AG08395 (cell line): Measurements from ENCODE around the gene GPR78.
"Not testable (repeated sequence)": the region's sequence is repeated elsewhere in the genome, so short reads cannot be mapped to it uniquely, and the experiment has no call there.

Source experiments
- DNase-seq: peaks from one replicate; pipeline ENCODE4 v3.0.0; 2012; ENCODE audit warnings: mixed read lengths, low spot score

GPR78 gene

DNA sequence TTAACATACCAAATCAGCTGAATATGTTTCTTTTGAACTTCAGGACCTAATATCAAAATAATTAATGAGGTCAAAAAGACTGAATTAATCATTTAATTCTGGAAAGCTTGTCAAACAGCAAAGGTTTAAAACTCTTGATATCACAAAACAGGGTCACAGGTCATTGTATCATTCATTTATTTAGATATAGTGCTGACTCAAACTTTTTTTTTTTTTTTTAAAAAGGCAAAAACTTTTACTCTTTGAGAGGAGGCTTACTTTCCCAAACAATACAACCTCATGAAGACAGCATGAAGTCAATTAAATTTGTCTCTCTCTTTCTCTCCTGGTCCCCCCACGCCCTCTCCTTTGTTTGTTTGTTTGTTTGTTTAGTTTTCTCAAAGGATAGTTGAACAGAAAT lies 15.6 kb upstream of the GPR78 start:
- no peak for DNase-seq

DNA sequence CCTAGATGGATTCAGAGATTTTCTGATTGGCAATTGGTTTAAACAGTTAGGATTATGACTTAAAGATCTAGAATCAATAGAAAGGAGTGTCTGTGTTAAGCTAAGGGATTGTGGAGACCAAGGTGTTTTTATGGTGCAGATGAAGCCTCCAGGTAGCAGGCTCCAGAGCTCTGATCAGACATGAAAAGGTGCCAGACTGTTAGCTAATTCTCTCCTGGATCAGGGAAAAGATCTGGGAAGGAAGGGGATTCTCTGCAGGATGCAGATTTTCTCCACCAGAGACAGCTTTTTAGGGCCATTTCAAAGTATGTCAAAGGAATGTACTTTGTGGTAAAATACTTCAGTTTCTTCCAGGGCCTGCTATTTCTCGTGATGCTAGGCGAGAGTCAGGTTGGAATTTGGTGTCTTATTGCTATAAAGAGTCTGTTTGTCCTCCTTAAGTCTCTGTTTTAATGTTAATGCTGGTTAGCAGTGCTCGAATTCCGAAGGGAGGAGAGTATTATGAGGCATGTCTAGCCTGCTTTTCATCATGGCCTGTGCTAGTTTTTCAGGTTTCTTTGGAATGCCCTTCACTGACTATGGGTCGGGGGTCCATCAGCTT lies 12.0 kb upstream of the GPR78 start:
- no peak for DNase-seq

GRCh38 chr4:8570201-8570600 lies 10.0 kb upstream of the GPR78 start:
- no peak for DNase-seq

GRCh38 chr4:8571702-8572685 lies 8.2 kb upstream of the GPR78 start:
- peak; percentile 18 for DNase-seq

DNA sequence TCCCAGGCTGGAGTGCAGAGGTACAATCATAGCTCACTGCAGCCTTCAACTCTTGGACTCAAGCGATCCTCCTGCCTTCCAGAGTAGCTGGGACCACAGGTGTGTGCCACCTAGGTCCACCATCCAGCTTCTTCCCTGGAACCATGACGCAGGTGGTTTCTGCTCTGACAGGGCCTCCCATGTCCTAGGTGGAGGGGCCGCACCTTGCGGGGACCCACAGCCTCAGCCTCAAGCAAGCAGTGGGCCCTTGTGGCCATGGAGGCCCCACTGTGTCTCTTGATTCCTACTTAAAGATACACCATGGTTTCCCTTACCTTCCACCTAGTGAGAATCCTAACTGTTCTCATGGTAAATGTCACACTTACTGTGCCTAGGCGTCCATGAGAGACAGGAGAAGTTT lies 6.9 kb upstream of the GPR78 start:
- DNase-seq, result no peak

DNA sequence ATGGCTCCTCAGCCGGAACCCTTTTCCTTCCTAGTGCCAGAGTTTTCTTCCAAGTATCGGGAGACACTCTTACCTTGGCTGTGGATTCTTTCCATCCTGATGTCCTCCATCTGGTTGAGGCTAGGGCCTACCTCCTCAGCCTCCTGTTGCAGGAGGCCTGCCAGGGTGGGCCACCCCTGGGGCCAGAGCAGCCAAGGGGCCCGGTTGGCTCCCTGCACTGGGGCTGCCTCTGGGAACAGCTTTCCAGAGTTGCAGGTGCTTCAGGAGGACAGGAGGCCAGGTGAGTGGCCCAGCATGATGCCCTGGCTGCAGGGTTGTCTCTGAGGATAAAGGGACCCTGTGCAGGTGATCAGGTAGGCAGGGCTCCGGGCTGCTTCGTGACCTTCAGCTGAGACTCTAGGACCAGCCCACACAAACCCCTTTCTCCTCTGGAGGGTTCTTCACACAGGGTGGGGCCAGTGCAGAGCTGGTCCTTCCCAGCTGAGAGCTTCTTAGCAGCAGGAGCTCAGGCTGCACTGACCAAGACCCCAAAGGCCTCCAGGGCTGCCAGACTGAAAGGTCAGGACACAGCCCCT lies 5.3 kb upstream of the GPR78 start:
- no peak for DNase-seq

DNA sequence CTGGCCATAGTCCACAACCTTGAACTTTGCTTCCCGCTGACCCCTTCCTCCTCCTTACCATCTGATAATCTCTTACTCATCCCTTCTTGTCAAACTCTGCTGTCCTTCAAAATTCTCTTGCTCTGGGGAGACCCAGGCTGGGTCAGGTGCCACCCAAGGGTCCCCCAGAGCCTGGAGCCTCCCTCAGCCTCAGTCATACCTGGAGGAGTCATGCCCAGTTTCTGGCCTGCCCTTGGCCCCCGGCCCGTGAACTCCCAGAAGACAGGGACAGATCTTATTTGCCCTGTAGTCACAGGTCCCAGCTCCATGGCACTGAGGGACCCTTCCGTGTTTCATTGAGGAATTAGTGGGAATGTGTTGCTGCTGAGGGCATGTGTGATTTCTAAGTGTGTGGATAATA lies 4.7 kb upstream of the GPR78 start:
- no peak for DNase-seq

DNA sequence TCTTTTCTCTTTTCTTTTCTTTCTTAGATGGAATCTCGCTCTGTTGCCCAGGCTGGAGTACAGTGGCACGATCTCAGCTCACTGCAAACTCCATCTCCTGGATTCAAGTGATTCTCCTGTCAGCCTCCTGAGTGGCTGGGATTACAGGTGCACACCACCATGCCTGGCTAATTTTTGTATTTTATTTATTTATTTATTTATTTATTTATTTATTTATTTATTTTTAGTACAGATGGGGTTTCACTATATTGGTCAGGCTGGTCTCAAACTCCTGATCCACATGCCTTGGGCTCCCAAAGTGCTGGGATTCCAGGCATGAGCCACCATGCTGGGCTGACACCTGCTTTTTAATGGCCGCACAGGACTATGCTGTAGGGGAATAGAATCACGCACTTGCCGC lies 3.6 kb upstream of the GPR78 start:
- not testable (repeated sequence) for DNase-seq

GRCh38 chr4:8577046-8577445 lies 3.1 kb upstream of the GPR78 start:
- DNase-seq, result no peak

GRCh38 chr4:8577972-8578371 lies 2.2 kb upstream of the GPR78 start:
- DNase-seq, result no peak

DNA sequence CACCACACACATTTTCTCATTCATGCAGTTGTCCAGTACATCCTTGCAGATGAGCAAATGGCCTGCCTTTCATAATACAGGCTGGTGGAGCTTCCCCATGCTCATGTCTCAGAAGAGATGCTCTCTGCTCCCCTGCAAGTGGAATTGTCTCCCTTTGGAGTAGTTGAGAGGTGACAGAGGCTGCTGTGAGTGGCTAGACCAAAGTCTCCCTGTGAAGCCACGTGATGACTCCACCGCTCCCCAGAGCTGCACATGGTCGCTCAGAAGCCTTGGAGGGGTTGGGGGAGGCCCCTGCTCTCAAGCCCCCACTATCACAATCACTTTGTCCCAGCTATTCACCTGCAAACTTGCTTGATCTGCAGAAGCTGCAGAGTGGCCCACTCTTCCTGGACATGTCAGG lies 1.5 kb upstream of the GPR78 start:
- DNase-seq, result no peak

- DNase-seq, result no peak
Observed at GRCh38 chr4:8579526-8580320, 469 bp upstream of the GPR78 start.

DNA sequence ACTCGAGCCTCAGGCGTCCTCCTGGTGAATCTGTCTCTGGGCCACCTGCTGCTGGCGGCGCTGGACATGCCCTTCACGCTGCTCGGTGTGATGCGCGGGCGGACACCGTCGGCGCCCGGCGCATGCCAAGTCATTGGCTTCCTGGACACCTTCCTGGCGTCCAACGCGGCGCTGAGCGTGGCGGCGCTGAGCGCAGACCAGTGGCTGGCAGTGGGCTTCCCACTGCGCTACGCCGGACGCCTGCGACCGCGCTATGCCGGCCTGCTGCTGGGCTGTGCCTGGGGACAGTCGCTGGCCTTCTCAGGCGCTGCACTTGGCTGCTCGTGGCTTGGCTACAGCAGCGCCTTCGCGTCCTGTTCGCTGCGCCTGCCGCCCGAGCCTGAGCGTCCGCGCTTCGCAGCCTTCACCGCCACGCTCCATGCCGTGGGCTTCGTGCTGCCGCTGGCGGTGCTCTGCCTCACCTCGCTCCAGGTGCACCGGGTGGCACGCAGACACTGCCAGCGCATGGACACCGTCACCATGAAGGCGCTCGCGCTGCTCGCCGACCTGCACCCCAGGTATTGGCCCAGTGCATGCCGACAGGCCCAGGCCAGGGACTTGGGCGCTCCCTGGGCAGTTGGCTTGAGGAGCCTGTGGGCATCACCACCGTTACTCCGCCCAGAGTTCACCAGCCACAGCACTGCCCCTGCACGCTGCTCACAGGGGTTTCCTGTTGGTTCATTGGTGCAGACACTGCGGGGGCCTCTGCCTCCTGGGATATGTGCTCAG lies 1.1 kb downstream of the GPR78 start:
- DNase-seq, result no peak

DNA sequence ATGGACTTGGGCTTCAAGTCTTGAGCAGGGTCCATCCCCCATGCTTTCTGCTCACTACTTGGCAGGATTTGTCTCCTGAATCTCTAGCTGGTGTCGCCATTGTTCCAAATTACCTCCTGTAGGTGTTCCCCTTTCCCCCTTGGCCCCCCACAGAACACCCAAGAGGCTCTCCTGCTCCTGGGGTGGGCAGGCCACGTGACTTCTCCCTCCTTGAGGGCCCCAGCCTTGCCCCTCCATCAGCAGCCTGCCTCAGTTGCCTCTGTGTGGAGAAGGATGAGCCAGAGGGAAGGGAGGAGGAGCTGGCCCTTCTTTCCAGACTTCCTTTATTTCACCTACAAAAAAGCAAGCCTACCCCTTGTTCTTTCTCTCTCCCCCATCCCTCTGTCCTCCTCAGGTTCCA lies 1.8 kb downstream of the GPR78 start:
- DNase-seq, result no peak

- no peak for DNase-seq
Observed at GRCh38 chr4:8582436-8582835, 2.2 kb downstream of the GPR78 start.

- DNase-seq, result no peak
Observed at GRCh38 chr4:8582941-8583654, 2.9 kb downstream of the GPR78 start.

DNA sequence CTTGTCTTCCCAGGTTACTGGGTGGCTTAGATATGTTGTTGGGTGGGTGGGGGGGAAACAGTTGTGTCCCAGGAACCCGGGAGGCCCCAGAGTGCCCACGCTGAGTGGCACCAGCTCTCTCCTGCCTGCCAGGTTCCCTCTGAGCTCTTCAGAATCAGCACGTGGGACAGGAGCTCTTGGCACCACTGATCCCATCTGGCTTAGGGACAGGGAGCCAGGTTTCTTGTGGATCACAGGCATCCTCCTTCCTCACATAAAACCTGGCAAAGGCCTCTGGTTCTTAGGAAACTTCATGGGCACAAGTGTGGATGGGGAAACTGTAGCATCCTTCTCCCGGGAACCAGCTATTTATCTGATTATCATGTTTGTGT lies 3.4 kb downstream of the GPR78 start:
- no peak for DNase-seq

DNA sequence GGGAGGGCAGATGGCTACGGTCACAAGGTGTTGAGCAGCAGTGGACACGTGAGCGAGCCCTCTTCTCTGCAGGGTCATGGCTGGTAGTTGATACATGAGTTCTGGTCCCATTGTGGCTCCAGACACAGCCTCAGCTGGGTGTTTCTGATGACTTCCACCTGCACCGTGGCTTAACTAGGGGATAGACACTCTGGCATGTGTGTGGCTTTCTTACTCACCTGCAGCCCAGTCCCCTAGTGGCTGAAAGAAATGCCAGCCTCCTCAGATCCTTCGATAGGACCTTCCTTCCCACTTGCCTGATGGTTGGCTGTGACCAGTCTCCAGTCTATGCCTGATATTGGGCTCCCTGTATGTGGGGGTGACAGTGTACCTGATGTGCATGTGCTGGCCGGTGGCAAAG lies 5.0 kb downstream of the GPR78 start:
- DNase-seq, result no peak

DNA sequence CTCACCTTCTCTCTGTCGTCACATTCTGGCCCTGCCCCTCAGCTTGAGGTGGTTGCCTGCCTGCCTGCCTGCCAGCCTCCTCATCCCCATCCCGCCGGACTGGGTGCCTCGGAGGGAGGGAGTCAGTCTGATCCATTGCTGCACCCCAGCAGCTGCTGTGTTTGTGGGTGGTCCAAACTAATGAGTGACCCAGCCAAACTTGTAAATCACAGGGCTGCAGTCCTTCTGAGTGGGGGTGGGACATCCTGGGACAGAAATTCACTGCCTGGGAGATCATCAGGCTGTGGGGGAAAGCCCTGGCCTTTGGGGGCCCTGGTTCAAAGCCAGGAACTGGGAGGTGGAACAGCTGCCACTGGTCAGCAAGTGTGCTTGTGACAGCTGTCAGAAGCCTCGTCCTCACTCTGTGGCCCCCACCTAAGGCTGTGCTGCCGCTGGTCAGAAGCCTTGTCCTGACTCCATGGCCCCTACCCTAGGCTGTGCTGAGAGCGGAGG lies 5.6 kb downstream of the GPR78 start:
- no peak for DNase-seq

DNA sequence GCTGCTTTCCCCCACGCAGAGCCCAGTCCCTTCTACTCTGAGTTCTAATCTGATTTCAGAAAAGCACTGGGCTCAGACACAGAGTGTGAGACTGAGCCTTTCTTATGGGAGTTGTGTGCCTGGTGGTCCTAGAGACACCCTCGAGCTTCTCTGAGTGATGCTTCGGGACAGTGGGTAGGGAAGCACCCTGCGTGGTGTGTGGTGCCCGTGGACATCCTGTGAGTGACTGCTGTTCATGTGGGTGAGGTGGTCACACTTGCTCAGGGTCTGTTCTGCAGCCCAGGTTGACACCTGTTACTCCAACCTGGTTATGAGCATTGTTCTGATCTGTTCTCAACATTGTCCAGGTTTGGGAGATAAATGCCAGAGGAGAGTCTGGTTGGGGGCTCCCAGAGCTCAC lies 6.1 kb downstream of the GPR78 start:
- DNase-seq, result no peak
